ENCODE data around the gene FAM234B. TPM values are rescaled to one million over a fixed set of nuclear protein-coding genes. Genes with fewer than 3 reads are reported as not detected.
"Not testable (repeated sequence)": the region's sequence is repeated elsewhere in the genome, so short reads cannot be mapped to it uniquely, and the experiment has no call there.

FAM234B gene
- polyA plus RNA-seq, 10 donors: 3.5 to 7.1 (median 5.2) TPM

DNA sequence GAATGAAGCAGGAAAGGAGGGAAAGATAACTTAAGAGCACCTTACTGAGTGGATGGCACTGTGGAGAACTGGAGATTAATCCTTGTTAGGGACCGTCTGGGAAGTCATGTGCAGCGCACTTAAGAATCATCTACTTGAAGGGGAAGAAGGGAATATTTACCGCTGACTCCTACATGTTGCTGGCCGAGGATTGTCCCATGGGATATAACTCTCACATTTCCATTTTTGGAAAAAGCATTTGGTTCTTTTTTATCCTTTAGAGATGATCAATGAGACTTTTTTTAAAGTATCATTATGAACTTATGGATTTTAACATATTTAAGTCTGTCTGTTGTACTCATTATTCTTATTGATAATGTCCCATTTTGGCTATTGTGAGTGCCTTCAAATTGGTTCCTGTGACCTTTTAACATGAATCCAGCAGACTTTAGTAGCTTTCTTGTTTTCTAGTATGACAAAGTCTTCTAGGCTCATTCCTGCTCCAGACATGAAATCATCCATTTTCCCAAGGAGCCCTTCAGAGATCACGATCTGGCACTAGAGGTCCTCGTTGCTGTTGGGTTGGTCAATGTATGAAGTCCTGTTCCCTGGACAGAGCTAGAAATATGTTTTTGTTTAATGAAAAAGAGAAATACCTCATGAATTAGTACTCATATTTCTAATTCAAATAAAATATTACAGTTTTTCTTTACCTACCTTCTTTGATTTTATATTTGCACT lies 20.2 kb upstream of the FAM234B start:
- peak in 2 of 3 donors; percentile 37 to 78 for DNase-seq

DNA sequence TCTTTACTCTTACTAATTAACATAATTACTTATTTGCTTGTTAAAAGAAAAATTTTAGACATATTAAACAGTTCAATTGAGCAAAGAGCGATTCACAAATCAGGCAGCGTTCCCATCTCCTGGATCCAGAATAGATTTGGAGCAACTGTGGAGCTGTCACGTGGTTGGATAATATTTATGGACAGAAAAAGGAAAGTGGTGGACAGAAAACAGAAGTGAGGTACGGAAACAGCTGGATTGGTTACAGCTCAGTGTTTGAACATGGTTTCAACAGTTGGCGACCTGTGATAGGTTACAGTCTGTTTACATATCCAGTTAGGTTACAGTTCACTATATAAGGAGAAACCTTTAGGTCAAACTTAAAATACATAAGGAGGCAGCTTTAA lies 19.7 kb upstream of the FAM234B start:
- peak in 1 of 3 donors; percentile 61 for DNase-seq

DNA sequence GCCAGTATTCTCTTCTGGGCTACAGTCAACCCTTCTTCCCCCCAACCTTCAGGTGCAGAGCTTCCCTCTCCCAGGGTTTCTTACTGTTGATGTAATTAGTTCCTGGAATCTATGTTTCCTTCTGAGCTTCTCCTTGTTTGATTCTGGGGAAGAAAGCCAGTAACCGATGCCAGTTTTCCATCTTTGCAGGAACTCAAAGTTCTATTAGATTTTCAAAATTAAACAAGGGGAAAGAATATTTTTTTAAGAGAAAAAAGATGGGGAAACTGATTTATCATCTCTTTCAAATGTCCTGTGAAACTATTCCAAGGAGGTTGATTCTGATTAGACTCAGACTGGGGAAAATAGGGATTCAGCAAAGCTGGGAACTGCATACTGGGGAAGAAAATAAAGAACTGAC lies 17.9 kb upstream of the FAM234B start:
- DNase-seq: peak in 2 of 3 donors; percentile 63 to 82

DNA sequence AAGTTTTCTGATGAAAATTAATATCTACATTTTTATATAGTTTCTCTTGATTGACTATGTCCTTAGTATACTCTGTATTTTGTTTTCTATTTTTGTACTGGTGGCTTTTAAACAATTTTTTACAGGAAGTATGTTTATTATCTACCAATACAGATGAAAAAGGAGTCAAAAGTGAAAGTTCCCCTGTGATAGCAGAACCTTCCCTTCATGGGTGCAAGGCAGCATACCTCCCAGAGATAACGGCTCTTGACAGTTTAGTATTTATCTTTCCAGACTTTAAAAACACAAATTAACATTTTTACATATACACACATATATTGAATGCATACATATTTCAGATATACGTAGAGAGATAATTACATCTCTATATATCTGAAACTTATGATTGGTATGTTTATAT lies 17.1 kb upstream of the FAM234B start:
- DNase-seq: no peak

DNA sequence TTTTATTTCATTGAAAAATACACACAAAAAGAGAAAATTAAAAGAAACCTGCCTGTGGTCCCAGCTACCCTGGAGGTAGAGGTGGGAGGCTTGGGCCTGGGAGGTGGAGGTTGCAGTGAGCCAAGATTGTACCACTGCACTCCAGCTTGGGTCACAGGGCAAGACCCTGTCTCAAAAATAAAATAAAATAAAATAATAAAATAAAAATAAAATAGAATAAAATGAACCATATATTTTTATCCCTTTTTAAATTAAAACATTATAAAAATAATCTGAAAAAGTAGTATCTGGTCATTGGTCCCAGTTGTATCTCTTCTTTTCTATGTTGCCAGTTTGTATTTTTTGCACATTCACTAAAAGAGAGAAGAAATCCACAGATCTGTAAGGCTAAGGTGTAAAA lies 16.7 kb upstream of the FAM234B start:
- no peak for DNase-seq

DNA sequence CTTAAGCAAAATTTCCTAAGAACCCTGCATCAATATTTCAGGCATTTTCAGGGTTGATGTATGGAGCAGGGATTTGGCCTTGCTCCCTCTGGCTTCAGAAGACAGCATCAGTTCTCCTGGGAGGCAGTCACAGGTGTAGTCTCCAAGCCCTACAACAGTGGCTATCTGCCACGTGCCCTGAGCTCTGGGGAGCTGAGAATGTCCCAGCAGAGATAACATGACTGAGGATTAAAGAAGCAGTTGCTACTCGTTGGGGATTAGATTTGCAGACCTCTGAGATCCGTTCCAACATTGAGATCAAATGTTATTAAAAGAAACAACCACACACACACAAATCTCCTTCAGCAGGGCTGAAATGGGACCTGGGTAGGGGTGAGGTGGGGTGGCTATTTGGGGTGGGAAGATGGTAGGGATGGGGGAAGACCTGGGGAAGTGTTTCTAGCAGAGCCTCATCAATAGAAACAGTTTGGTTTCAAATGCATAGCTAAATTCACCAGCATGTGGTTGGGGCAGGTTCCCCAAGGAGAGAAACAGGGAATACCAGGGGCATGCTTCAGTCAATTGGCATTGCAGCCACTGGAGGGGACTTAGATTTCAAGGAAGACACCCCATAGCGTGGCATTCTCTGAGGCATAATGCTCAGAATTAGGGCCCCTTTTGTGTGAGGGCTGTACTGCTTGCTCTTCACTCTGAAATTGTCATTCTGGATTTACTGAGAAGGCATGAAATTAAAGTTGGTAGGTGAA lies 15.2 kb upstream of the FAM234B start:
- no peak for DNase-seq

DNA sequence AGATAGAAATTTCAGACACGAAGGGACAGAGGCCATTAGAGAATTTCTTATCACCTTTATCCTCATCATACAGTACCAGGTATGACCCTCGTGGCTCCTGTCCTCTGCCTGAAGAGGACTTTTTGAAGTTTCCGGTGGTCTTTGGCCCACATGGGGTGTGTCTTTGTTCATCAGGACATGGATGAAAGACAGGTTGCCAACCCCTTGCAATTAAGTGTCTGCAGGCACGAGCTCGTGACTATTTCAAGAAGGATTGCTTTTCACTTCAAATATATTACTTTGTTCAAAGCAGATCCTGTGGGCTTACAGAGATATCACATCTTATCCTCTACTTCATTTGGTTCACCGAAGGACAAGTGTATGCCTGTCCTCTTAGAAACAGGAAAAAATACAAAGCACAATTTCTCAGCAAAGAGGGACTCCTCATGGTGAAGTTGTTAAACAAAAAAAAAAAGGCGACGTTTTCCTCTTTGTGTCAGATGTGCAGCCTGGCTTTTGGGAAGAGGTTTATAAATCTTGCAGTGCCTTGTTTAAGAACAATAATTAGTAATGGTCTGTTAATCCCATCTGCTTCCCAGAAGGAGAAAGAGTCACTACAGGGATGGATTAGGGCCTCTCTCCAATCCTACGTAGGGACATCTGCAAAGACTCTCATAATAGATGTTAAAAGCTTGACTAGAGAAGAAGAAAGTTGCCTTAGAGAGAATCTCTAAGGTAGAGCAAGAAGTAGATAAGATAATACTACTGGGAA lies 13.5 kb upstream of the FAM234B start:
- no peak for DNase-seq

DNA sequence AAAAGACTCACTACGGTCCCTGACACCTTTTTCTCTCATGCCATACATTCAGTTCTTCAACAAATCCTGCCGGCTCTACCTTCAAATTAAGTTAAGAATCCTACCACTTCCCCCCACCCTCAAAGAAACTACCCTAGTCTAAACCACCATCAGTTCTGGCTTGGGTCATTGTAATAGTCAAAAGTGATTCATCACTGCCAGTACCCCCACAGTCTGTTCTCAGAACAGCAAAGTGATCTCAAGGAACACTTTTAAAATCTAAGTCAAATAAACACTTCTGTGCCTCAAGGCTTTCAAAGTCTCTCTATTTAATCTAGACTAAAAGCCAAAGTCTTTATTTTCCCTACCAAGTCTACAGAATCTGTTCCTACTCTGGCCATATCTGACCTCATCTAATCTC lies 12.0 kb upstream of the FAM234B start:
- no peak for DNase-seq

DNA sequence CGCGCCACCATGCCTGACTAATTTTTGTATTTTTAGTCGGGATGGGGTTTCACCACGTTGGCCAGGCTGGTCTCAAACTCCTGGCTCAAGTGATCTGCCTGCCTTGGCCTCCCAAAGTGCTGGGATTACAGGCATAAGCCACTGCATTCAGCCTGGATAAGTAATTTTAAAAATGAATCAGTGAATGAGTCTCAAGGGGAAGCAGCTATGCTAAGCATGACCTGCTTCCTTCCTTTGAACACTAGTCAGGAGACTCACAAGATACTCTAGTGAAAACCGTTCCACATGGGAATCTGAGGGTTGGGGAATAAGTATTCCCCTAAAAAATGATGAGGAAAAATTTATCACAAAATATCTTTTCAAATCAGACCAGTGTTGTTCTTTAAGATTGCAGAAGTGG lies 10.7 kb upstream of the FAM234B start:
- peak in 1 of 3 donors; percentile 27 for DNase-seq

DNA sequence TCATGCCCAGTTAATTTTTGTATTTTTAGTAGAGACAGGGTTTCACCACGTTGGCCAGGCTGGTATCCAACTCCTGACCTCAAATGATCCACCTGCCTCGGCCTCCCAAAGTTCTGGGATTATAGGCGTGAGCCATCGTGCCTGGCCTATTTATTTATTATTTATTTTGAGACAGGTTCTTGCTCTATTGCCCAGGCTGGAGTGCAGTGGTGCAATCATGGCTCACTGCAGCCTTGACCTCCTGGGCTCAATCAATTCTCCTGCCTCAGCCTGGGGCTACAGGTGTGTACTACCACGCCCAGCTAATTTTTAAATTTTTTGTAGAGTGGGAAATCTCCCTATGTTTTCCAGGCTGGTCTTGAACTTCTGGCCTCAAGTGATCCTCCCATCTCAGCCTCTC lies 8.8 kb upstream of the FAM234B start:
- not testable (repeated sequence) for DNase-seq

DNA sequence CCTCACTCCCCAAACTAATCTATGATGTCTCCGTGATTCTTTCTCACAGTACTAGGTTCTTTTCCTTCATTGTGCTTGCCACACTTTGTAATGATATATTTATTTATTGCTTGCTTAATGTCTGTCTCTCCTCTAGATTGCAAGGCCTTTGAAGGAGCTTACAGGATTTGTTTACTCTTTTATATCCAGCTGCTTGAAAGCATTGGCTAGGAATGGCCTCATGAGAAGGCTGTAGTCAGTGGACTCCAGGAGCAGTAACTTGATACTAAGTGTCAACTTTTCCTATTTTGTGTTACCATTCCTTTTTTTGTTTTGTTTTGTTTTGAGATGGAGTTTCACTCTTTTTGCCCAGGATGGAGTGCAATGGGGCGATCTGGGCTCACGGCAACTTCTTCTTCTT lies 7.3 kb upstream of the FAM234B start:
- DNase-seq: no peak

DNA sequence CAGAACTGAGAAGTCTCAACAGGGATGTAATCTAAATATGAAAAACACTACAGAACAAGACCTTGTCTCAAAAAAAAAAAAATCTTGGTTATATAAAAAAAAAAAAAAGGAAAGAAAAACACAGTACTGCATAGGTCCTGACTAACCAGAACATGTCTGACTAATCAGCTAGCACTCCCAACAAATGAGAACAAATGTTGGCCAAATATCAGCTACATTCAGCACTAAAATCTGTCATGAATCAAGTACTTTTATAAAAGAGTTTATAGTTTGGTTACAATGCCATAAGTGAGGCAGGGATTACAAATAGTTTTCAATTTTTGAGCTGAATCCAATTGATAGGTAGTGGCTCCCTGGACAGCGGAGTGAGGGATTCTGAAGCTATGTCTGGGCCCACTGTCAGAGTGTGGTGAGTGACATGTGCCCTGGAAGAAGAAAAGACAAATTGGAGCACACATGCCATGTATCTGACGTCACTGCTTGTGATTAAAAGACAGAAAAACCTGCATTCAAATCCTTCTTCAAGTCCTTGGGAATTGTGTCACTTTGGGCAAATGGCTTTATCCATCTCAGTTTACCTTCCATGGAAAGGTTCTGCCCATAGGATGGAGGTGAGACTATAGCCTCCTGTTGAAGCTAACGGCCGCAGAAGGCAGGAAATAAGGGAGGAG lies 5.6 kb upstream of the FAM234B start:
- DNase-seq: peak in 1 of 3 donors; percentile 60

DNA sequence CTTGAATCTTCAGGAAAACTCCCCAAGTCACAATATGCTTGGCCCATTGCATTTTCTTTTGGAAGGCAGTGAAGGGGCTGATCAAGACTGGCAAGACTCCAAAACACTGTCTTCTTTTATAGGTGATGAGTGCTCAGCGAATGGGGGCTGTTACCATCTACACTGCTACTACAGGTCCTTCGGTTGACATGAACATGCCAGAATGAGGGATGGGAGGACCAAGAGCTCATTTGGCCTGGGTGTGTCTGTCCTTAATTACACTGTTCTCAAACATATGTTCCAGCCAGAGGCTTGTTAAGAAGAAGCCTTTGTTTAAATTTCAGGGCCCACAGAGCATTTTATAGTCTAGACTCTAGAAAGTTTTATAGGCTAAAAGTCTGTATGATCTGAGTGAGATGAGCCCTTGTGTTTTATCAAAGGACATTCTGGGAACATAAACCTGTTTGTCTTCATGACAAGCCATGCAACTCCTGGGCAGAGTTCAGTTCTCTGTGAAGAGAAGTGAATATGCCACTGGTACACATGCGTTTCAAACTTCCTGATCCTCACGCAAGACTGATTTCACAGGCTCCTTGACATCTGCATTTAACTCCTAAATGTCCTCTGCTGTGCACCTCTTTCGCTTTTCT lies 4.7 kb upstream of the FAM234B start:
- no peak for DNase-seq

DNA sequence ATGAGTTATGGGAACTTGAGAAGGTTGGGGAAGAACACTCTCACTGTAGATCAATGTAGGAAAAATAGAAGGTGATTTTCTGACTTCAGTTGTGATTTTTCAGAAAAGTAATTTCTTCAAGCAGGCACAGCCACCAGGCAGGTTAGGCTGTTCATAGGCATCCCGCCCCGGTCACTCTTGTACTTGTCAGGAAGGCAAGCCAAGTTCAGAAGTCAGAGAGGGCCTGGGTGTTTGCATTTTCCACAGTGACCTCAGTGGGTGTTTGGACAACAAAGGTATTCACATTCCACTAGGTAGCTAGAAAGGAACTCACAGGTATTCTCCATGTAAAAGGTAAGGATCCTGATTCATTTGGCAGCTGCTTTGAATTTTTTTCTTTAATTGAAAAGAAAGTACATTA lies 3.0 kb upstream of the FAM234B start:
- no peak for DNase-seq

DNA sequence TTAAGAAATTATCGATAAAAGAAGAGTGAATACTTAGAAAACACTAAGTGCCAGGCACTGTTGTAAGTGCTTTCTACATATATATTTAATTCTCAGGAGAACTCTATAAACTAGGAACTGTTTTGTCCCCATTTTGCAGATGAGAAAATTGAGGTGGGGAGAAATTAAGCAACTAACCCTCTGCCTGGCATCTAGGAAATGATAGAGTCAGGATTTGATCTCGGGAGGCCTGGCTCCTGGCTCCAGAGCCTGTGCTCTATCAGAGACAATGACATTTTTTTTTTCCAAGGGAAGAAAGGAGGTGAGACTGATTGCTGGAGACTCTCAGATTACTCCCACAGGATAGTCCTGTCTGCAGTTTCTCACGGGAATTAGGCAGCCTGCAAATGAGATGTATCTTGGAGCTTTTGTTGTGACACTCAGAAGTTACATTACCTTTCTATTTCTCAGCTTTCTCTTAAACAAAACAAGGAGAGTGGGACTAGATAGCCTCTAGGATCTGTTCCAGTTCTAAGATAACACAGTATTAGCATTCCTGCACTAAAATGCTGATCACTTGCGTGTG lies 1.4 kb upstream of the FAM234B start:
- no peak for DNase-seq

DNA sequence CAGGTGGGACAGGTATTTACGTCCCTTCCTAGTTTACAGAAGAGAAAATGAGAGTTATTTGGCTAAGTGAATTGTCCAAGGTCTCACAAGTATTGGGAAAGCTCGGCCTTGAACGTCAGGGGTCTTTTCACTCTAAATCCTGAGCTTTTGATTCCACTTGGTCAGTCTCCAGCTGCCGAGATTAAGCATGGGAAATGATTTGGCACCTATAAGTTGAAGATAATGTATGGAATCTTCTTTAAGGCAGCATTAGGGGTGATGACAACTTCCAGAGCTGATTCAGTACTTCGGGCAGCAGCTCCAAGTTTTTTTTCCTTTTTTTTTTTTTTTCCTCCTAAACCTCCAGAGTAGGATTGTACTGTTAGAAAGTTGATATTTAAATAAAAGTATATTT lies 722 bp downstream of the FAM234B start:
- DNase-seq: peak in 1 of 3 donors; percentile 85

DNA sequence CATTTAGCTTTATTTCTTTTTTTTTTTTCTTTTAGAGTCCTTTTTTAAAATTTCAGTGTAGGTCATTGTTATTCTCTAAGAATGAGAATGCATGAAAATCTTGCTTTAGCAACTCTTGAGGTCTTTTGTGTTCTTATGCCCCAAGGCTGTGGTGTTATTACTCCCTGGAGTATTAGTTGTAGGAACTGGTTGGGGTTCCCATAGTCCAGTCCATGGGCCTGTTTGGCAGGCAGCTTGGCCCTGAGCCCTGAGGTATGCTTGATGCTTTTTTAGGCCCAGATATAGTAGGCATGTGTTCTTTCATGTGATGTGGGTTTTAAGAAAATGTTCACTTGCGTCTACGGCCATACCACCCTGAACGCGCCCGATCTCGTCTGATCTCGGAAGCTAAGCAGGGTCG lies 1.6 kb downstream of the FAM234B start:
- DNase-seq: no peak

DNA sequence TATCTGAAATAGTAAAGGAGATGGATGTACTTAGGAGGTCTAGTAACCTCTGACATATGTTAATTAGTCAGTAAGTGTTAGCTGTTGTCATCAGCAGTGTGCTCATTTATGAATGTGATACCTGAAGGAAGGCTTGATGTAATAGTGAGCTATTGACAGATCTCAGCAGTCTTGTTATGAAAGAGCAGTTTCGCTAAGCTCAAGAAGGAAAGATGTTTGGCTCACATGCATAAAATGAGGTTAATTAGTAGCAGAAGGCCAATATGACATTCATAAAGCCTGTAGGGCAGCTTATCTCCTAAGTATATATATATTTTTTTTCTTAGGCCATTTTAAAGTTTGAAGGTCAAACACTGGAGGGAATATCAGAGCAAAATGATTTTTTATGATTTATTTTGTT lies 2.8 kb downstream of the FAM234B start:
- no peak for DNase-seq

DNA sequence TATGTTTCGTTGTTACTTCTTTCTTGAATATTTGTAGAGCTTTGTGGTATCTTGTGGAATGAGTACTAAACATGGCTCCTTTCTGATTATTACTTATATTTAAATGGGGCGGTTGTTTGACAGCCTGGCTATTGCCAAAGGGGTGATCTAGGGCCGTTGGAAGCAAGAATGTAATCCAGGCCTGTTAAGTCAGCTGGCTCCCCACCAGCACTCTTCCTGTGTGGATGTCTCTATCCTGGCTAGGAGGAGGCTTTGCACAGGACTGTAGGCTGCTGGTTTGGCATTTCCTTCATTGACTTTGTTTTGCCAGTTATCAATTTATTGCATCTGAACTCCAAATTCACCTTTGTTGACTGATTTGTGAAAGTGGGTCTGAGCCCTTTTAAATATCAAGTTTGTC lies 5.6 kb downstream of the FAM234B start:
- no peak for DNase-seq

DNA sequence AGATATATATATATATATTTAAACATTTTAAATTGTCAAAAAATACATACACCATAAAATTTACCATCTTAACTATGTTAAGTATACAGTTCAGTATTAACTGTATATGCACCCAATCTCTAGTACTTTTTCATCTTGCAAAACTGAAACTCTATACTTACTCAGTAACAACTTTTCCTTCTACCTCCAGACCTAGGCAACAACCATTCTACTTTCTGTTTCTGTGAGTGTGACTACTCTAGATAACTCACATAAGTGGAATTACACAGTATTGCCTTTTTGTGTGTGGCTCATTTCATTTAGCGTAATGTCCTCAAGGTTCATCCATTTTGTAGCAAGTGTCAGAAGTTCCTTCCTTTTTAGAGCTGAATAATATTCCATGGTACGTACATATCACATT lies 8.2 kb downstream of the FAM234B start:
- DNase-seq: no peak

DNA sequence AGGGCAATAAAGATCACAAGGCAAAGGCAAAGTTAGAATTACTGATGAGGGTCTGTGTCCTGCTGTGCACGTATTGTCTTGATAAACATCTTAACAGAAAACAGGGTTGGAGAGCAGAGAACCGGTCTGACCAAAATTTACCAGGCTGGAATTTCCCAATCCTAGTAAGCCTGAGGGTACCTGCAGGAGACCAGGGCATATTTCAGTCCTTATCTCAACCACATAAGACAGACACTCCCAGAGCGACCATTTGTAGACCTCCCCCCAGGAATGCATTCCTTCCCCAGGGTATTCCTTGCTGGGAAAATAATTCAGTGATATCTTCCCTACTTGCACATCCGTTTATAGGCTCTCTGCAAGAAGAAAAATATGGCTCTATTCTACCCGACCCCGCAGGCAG lies 9.4 kb downstream of the FAM234B start:
- DNase-seq: not testable (repeated sequence)
